ENCODE results near the gene RMND1.

DNA sequence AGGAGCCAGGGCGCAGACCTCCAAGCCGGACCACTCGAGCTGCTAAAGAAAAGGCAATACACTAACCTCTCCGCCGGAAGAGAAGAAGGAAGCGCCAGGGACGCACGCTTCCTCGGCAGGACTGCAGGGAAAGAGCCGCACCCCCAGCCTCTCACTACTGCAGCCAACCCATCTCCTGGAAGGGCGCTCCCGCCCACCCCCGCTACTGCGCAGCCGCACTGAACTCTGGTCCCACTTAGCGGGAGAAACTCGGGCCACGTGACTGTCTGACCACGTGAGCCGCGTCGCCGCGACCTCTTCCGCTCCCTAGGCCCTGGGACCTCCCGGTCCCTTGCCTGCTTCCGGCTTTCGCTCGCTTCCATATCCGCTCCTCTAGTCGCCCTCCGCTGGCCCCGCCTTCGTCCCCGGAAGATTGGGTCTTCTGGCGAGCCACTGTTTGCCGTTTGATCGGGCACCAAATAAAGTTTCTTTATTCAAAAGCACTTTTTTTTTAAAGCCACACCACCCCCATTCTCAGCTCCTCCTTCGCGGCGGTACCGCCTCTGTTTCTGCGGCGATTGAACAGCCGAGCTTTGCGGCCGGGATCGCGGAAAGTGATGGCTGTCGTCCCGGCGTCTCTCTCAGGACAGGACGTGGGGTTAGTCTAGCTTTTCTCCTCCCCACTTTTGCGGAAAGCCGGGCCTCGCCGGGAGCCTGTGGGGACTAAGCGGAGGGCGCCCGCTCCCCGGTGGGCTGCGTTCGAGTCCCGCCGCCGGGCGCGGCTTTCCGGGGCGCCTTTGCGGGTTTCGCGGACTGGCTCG is at the start of gene RMND1:
- TF ChIP-seq, protein P1, sequence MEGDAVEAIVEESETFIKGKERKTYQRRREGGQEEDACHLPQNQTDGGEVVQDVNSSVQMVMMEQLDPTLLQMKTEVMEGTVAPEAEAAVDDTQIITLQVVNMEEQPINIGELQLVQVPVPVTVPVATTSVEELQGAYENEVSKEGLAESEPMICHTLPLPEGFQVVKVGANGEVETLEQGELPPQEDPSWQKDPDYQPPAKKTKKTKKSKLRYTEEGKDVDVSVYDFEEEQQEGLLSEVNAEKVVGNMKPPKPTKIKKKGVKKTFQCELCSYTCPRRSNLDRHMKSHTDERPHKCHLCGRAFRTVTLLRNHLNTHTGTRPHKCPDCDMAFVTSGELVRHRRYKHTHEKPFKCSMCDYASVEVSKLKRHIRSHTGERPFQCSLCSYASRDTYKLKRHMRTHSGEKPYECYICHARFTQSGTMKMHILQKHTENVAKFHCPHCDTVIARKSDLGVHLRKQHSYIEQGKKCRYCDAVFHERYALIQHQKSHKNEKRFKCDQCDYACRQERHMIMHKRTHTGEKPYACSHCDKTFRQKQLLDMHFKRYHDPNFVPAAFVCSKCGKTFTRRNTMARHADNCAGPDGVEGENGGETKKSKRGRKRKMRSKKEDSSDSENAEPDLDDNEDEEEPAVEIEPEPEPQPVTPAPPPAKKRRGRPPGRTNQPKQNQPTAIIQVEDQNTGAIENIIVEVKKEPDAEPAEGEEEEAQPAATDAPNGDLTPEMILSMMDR (conservative IDR thresholded peaks at IDR 0.05; ENCODE audit: low read length): no peak
- no peak for TF ChIP-seq EZH2phosphoT487 (IDR thresholded peaks at IDR 0.05; ENCODE audit: borderline replicate concordance)

All from Loucy (cell line).